Upper lobe of left lung (tissue), 6 donors: ENCODE measurements around the gene DNAAF5. TPM values are rescaled to one million over a fixed set of nuclear protein-coding genes. Genes with fewer than 3 reads are reported as not detected.
A peak's percentile ranks its signal among the peaks of the same experiment; 100 is the strongest.

Source experiments
- ATAC-seq, 2 donors: fragments of 200-7000 bp; cut with Tn5 transposase; one replicate each; pipeline ENCODE4 v1.9.1; 2022; ENCODE audit warnings: mild to moderate bottlenecking in 2 of 2, moderate library complexity in 2 of 2; ENCODE audit not compliant: low FRiP score in 2 of 2
- DNase-seq, 2 donors: peaks; one replicate each; pipeline ENCODE4 v3.0.0-alpha.2; 2019 to 2020
- H3K27ac ChIP-seq, 4 donors: fragments of 200-600 bp; sonication (generic); one replicate each; pipeline ENCODE4 v1.5.1; 2016 to 2019
- H3K27me3 ChIP-seq, 4 donors: fragments of 200-600 bp; sonication (generic); one replicate each; pipeline ENCODE4 v1.5.1; 2017 to 2019
- H3K36me3 ChIP-seq, 4 donors: fragments of 200-600 bp; sonication (generic); one replicate each; pipeline ENCODE4 v1.5.1; 2016 to 2019
- H3K4me1 ChIP-seq, 4 donors: fragments of 200-600 bp; sonication (generic); one replicate each; pipeline ENCODE4 v1.5.1; 2018 to 2019
- H3K4me3 ChIP-seq, 4 donors: fragments of 200-600 bp; sonication (generic); one replicate each; pipeline ENCODE4 v1.5.1; 2017 to 2019; ENCODE audit warnings: mild to moderate bottlenecking in 2 of 4, moderate library complexity in 1 of 4
- H3K9me3 ChIP-seq, 4 donors: fragments of 200-600 bp; sonication (generic); one replicate each; pipeline ENCODE4 v1.5.1; 2018 to 2019
- CTCF ChIP-seq, 6 experiments: fragments of 450-650 bp in 4 of 6; fragments of 200-600 bp in 2 of 6; sonication (generic) in 2 of 6; IDR thresholded peaks; one replicate each; pipeline ENCODE4 v1.5.1; 2016 to 2019; ENCODE audit warnings: antibody characterized with exemption in 6 of 6
- EP300 ChIP-seq, 4 donors: sonication (generic); formaldehyde crosslinking; IDR thresholded peaks; one replicate each; pipeline ENCODE4 v1.5.1; 2017; ENCODE audit warnings: antibody characterized with exemption in 4 of 4, control low read depth in 2 of 4
- POLR2A ChIP-seq, 4 donors: fragments of 450-650 bp; IDR thresholded peaks; one replicate each; pipeline ENCODE4 v1.5.1; 2016 to 2017; ENCODE audit warnings: antibody characterized with exemption in 4 of 4, mild to moderate bottlenecking in 2 of 4
- POLR2AphosphoS5 ChIP-seq, 2 donors: sonication (generic); formaldehyde crosslinking; IDR thresholded peaks; one replicate each; pipeline ENCODE4 v1.5.1; 2017; ENCODE audit warnings: antibody characterized with exemption in 2 of 2
- WGBS, 2 donors: methylation state at CpG; one replicate each; pipeline ENCODE4 v1.1.5; 2017 to 2018; 5-methylcytosine and 5-hydroxymethylcytosine counted together
- total RNA-seq, 6 donors: library from RNA; depleted of rRNA in 4 of 6; stranded (reverse); fragments of >200 nt in 4 of 6; gene quantifications; one replicate each; pipeline versions ENCODE4 v1.1.0 to v1.2.1, GENCODE V29; 2016 to 2021
- donor health status: DM: no; HTN: no; CAD: no; lungs with moderate emphysema.
- donor health status: DM: no; HTN: yes; CAD: no; lungs with severe emphysema.

Gene DNAAF5
- total RNA-seq, 6 donors from 2014 or later = 18.2 to 35.6 (median 26.4) TPM

GRCh38 chr7:820341-820740 is 93.8 kb downstream of the DNAAF5 start:
- Histone ChIP-seq H3K36me3 (no peaks in the 10 kb centered on the region), H3K27me3 (no peaks in the 10 kb centered on the region), H3K9me3 (no peaks in the 10 kb centered on the region), H3K27ac (no peak overlapping the region), H3K4me1 (peaks cover 26 to 59% (median 46%) of the 10 kb centered on the region in 4 donors), H3K4me3 (no peak overlapping the region)
- no peak for ATAC-seq
- no peak for DNase-seq
- TF ChIP-seq POLR2A (IDR thresholded peaks at IDR 0.05) (no peak), POLR2AphosphoS5 (IDR thresholded peaks at IDR 0.05) (no peak), EP300 (IDR thresholded peaks at IDR 0.05) (no peak), CTCF (IDR thresholded peaks at IDR 0.05) (no peak)
- WGBS, 2 donors = 100% methylated on average over 1 of the region's 1 CpG

GRCh38 chr7:821688-822087 is 95.2 kb downstream of the DNAAF5 start:
- ATAC-seq (no peak), DNase-seq (no peak)
- WGBS, 2 donors = 73 to 74% methylated on average over 10 to 11 of the region's 11 CpGs
- Histone ChIP-seq H3K4me3 (no peak overlapping the region), H3K4me1 (peaks cover 25 to 58% (median 50%) of the 10 kb centered on the region in 4 donors), H3K36me3 (peaks cover 0 to 3% (median 0%) of the 10 kb centered on the region in 4 donors), H3K27me3 (no peaks in the 10 kb centered on the region), H3K9me3 (no peaks in the 10 kb centered on the region), H3K27ac (peak overlapping the region in 1 of 4 donors; percentile 34)
- TF ChIP-seq CTCF (IDR thresholded peaks at IDR 0.05) (no peak), POLR2A (IDR thresholded peaks at IDR 0.05) (no peak), EP300 (IDR thresholded peaks at IDR 0.05) (no peak), POLR2AphosphoS5 (IDR thresholded peaks at IDR 0.05) (no peak)

GRCh38 chr7:822692-823276 is 96.3 kb downstream of the DNAAF5 start:
- ATAC-seq = no peak
- Histone ChIP-seq H3K27me3 (no peaks in the 10 kb centered on the region), H3K9me3 (no peaks in the 10 kb centered on the region), H3K27ac (peak overlapping the region in 1 of 4 donors; percentile 42), H3K36me3 (peaks cover 0 to 3% (median 0%) of the 10 kb centered on the region in 4 donors), H3K4me1 (peaks cover 19 to 59% (median 47%) of the 10 kb centered on the region in 4 donors), H3K4me3 (no peak overlapping the region)
- TF ChIP-seq CTCF (IDR thresholded peaks at IDR 0.05) (no peak), POLR2A (IDR thresholded peaks at IDR 0.05) (no peak), EP300 (IDR thresholded peaks at IDR 0.05) (no peak)
- DNase-seq = peak in 1 of 2 donors; percentile 66
- 90 to 95% methylated on average over 31 to 32 of the region's 32 CpGs for WGBS, 2 donors

GRCh38 chr7:823649-824048 is 97.2 kb downstream of the DNAAF5 start:
- H3K4me1 ChIP-seq = peaks cover 16 to 51% (median 41%) of the 10 kb centered on the region in 4 donors
- H3K36me3 ChIP-seq = peaks cover 0 to 3% (median 0%) of the 10 kb centered on the region in 4 donors
- no peak overlapping the region for H3K4me3 ChIP-seq
- H3K27ac ChIP-seq = peak overlapping the region in 3 of 4 donors; percentile 24 to 72 (median 42)
- H3K27me3 ChIP-seq = no peaks in the 10 kb centered on the region
- DNase-seq = peak in 1 of 2 donors; percentile 46
- WGBS, 2 donors = 63 to 64% methylated on average over 8 of the region's 8 CpGs
- TF ChIP-seq CTCF (IDR thresholded peaks at IDR 0.05) (no peak), EP300 (IDR thresholded peaks at IDR 0.05) (no peak), POLR2AphosphoS5 (IDR thresholded peaks at IDR 0.05) (no peak), POLR2A (IDR thresholded peaks at IDR 0.05) (no peak)
- no peaks in the 10 kb centered on the region for H3K9me3 ChIP-seq
- no peak for ATAC-seq

GRCh38 chr7:824081-824480 is 97.6 kb downstream of the DNAAF5 start:
- no peak for ATAC-seq
- 79 to 83% methylated on average over 7 of the region's 7 CpGs for WGBS, 2 donors

More at GRCh38 chr7:824081-824480, 97.6 kb downstream of the DNAAF5 start:
- Histone ChIP-seq H3K36me3 (peaks cover 0 to 3% (median 0%) of the 10 kb centered on the region in 4 donors), H3K9me3 (no peaks in the 10 kb centered on the region), H3K4me3 (no peak overlapping the region), H3K4me1 (peaks cover 16 to 53% (median 41%) of the 10 kb centered on the region in 4 donors), H3K27me3 (no peaks in the 10 kb centered on the region), H3K27ac (peak overlapping the region in 3 of 4 donors; percentile 24 to 72 (median 42))
- DNase-seq = no peak
- no peak for TF ChIP-seq POLR2A (IDR thresholded peaks at IDR 0.05)
- no peak for TF ChIP-seq EP300 (IDR thresholded peaks at IDR 0.05)
- no peak for TF ChIP-seq POLR2AphosphoS5 (IDR thresholded peaks at IDR 0.05)
- TF ChIP-seq CTCF (IDR thresholded peaks at IDR 0.05) = no peak
